NCI-H526 treated with DMSO at 0.1 percent for 48 hours (cell line): ENCODE results near the gene CLEC16A.

Source experiments
- DNase-seq: peaks from one replicate; lab custom pipeline; 2025; lab: John Stamatoyannopoulos, UW

Gene CLEC16A

GRCh38 chr16:11229432-11229831, 285.1 kb downstream of the CLEC16A start:
- DNase-seq: no peak

- DNase-seq: no peak
Measured at GRCh38 chr16:11229906-11230305, 285.5 kb downstream of the CLEC16A start.

- DNase-seq: no peak
Measured at GRCh38 chr16:11231367-11231970, 287.1 kb downstream of the CLEC16A start.
